ENCODE data around the gene PEDS1. TPM values are rescaled to one million over a fixed set of nuclear protein-coding genes. Genes with fewer than 3 reads are reported as not detected.
A peak's percentile ranks its signal among the peaks of the same experiment; 100 is the strongest.

PEDS1 gene
- total and polyA plus RNA-seq, 2 of the 8 experiments (the other 6 are each of a cell fraction or from before 2014, with no cell fraction given), result 28.9 to 75.9 TPM

DNA sequence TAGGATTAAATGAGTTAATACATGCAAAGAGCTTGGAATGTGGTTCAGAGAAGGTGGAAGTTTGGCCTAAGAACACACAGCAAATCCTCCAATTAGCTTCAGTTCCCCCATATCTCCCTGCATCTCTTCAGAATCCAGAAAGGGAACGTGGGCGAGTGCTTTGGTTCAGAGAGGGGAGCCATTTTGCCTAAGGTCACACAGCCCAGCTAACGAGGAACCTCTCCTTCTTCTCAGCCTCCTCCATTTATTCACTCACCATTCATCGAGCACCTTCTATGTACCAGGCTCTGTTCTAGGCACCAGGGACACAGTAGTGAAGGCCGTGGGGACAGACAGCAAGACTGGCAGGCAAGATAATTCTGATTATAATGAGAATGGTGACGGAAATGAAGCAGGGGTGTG, 34.8 kb upstream of the PEDS1 start:
- H3K56ac ChIP-seq (replicated peaks; ENCODE audit: insufficient read length, low read depth, low read length), result no peak overlapping the region
- H3K79me1 ChIP-seq (ENCODE audit: low read depth, low read length), result peaks cover 2% of the 10 kb centered on the region; the same call in 1 of the 2 replicates
- H4K91ac ChIP-seq (replicated peaks; ENCODE audit: insufficient read length, low read length), result no peak overlapping the region
- no peak overlapping the region for H2BK120ac ChIP-seq (replicated peaks; ENCODE audit: low read depth, low read length)
- peaks cover 0 to 12% of the 10 kb centered on the region in 2 experiments; a peak in 2 of 4 replicates for H3K79me2 ChIP-seq (ENCODE audit: control insufficient read depth in 1 of 2, insufficient read depth in 2 of 2, low read length in 2 of 2)
- H3K4me1 ChIP-seq (replicated peaks in 1 of 4; ENCODE audit: control insufficient read depth in 3 of 4, insufficient read depth in 4 of 4, low read length in 3 of 4), result peaks cover 0 to 20% (median 9%) of the 10 kb centered on the region in 4 experiments; a peak in 6 of 7 replicates
- no peak overlapping the region for H2AK5ac ChIP-seq (ENCODE audit: low read depth, low read length)
- H2BK5ac ChIP-seq (ENCODE audit: low read depth, low read length), result no peak overlapping the region
- no peak overlapping the region for H4K8ac ChIP-seq (ENCODE audit: extremely low read depth, insufficient read depth, low read length)
- H3K18ac ChIP-seq (ENCODE audit: extremely low read depth, low read length), result no peak overlapping the region
- no peak overlapping the region for H3K27ac ChIP-seq (ENCODE audit: low read depth, low read length)
- peaks cover 0 to 2% (median 0%) of the 10 kb centered on the region in 4 experiments; a peak in 1 of 7 replicates for H3K27me3 ChIP-seq (replicated peaks in 1 of 4; ENCODE audit: control insufficient read depth in 3 of 4, extremely low read depth in 1 of 4, insufficient read depth in 3 of 4, low read length in 3 of 4)
- no peak overlapping the region for H3K4me2 ChIP-seq (ENCODE audit: insufficient read depth in 1 of 2, low read depth in 2 of 2, low read length in 2 of 2)
- H2AFZ ChIP-seq (ENCODE audit: low read length), result no peak overlapping the region
- H4K5ac ChIP-seq (ENCODE audit: insufficient read length, low read depth, low read length), result no peak overlapping the region
- H3K14ac ChIP-seq (ENCODE audit: insufficient read length), result no peak overlapping the region
- ChIA-PET POLR2A (ENCODE audit: partially characterized antibody) (interaction anchor here (0.6 to 1.8 kb wide), 5 partner anchors 9 to 276 kb away, joined by 3 to 6 read pairs (median 3); no protein-coding TSS in a partner anchor), CTCF (ENCODE audit: partially characterized antibody) (interaction anchor here (0.6 to 8.8 kb wide), 24 partner anchors 10 to 391 kb away, joined by 3 to 115 read pairs (median 5); no protein-coding TSS in a partner anchor)
- no peak overlapping the region for H3K4ac ChIP-seq (replicated peaks; ENCODE audit: insufficient read length, low read depth, low read length)
- H4K20me1 ChIP-seq (replicated peaks in 1 of 2; ENCODE audit: control insufficient read depth in 1 of 2, insufficient read depth in 2 of 2, low read length in 2 of 2), result peaks cover 1 to 2% of the 10 kb centered on the region in 2 experiments
- WGBS, 2 experiments (ENCODE audit: extremely low coverage in 1 of 2, insufficient coverage in 1 of 2, insufficient read length in 1 of 2, insufficient replicate concordance in 2 of 2, low coverage in 1 of 2, low lambda C conversion rate in 2 of 2, missing lambda C conversion rate in 1 of 2), result 82% methylated on average over 6 of the region's 6 CpGs; no CpG with 5 or more reads in 1 of the 2 experiments
- TF ChIP-seq HDAC6 (IDR thresholded peaks at IDR 0.05; ENCODE audit: low read depth, low read length) (no peak), BACH1 (IDR thresholded peaks at IDR 0.05; ENCODE audit: low read length) (no peak), SP2 (IDR thresholded peaks at IDR 0.05; ENCODE audit: low read length) (no peak), POLR2AphosphoS5 (IDR thresholded peaks at IDR 0.05; ENCODE audit: low read depth, low read length) (no peak), RFX5 (IDR thresholded peaks at IDR 0.05; ENCODE audit: borderline replicate concordance, low read depth, low read length) (no peak), ZNF274 (IDR thresholded peaks at IDR 0.05; ENCODE audit: borderline replicate concordance, extremely low read depth, low read length) (no peak)
- TF ChIP-seq, protein P1, sequence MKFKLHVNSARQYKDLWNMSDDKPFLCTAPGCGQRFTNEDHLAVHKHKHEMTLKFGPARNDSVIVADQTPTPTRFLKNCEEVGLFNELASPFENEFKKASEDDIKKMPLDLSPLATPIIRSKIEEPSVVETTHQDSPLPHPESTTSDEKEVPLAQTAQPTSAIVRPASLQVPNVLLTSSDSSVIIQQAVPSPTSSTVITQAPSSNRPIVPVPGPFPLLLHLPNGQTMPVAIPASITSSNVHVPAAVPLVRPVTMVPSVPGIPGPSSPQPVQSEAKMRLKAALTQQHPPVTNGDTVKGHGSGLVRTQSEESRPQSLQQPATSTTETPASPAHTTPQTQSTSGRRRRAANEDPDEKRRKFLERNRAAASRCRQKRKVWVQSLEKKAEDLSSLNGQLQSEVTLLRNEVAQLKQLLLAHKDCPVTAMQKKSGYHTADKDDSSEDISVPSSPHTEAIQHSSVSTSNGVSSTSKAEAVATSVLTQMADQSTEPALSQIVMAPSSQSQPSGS (IDR thresholded peaks at IDR 0.05; ENCODE audit: low read length), result no peak
- no peak overlapping the region for H3K9ac ChIP-seq (replicated peaks in 1 of 4; ENCODE audit: extremely low read depth in 1 of 4, low read depth in 3 of 4, low read length in 3 of 4)
- no peak overlapping the region for H2BK20ac ChIP-seq (ENCODE audit: low read length)
- H2BK15ac ChIP-seq (ENCODE audit: low read length), result no peak overlapping the region
- H3K4me3 ChIP-seq (ENCODE audit: extremely low read depth in 1 of 4, insufficient read depth in 2 of 4, low read depth in 3 of 4, low read length in 4 of 4), result no peak overlapping the region
- no peaks in the 10 kb centered on the region for H3K9me3 ChIP-seq (ENCODE audit: insufficient read depth in 2 of 2, low read depth in 1 of 2, low read length in 1 of 2)
- no peaks in the 10 kb centered on the region; a peak in 1 of 8 replicates for H3K36me3 ChIP-seq (ENCODE audit: control insufficient read depth in 2 of 4, insufficient read depth in 4 of 4, low read length in 3 of 4)
- DNase-seq (ENCODE audit: low read depth in 1 of 2, low spot score in 2 of 2) (no peak), FAIRE-seq (no peak)
- no peak overlapping the region for H3K23ac ChIP-seq (ENCODE audit: insufficient read length)
- peak overlapping the region; percentile 1; the same call in 1 of the 2 replicates for H2BK12ac ChIP-seq (ENCODE audit: low read depth, low read length)
- peaks cover 5% of the 10 kb centered on the region; the same call in 1 of the 2 replicates for H3K23me2 ChIP-seq (ENCODE audit: low read depth, low read length)
